Measurements from ENCODE around the gene PDCD6IP.

Gene PDCD6IP

DNA sequence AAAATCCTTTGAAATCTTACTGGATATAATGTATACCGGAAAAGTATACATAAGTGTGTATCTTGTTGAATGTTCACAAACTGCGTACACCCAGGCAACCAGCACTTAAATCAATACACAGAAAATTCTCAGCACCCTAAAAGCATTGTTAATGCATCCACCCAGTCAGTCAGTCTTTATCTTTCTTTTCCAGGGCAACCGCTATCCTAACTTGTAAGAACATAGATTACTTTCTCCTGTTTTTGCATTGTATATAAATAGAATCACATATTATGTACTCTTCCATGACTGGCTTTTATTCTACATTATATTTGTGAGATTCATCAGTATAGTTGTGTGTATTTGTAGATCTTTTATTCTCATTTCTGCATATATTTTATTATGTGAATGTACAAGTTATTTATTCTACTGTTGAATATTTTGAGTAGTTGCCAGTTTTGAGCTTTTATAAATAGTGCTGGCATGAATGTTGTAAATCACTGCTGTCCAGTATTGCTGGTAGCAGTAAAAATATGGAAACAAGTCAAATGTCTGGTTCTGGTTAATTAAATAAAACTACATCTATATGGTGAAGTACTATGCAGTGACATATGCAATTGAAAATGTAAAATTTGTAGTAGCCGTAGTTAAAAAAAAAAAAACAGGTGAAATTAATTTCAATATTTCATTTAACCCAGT, 62.1 kb downstream of the PDCD6IP start:
- no peak for DNase-seq
- peaks cover 57% of the 10 kb centered on the region for H3K36me3 Mint-ChIP-seq (ENCODE audit: low read depth)
- H3K4me1 Mint-ChIP-seq = no peaks in the 10 kb centered on the region
- TF ChIP-seq, protein P1, sequence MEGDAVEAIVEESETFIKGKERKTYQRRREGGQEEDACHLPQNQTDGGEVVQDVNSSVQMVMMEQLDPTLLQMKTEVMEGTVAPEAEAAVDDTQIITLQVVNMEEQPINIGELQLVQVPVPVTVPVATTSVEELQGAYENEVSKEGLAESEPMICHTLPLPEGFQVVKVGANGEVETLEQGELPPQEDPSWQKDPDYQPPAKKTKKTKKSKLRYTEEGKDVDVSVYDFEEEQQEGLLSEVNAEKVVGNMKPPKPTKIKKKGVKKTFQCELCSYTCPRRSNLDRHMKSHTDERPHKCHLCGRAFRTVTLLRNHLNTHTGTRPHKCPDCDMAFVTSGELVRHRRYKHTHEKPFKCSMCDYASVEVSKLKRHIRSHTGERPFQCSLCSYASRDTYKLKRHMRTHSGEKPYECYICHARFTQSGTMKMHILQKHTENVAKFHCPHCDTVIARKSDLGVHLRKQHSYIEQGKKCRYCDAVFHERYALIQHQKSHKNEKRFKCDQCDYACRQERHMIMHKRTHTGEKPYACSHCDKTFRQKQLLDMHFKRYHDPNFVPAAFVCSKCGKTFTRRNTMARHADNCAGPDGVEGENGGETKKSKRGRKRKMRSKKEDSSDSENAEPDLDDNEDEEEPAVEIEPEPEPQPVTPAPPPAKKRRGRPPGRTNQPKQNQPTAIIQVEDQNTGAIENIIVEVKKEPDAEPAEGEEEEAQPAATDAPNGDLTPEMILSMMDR (IDR thresholded peaks at IDR 0.05) = no peak
- H3K27ac Mint-ChIP-seq = peak overlapping the region; percentile 23
- no peaks in the 10 kb centered on the region for H3K9me3 Mint-ChIP-seq
- H3K27me3 Mint-ChIP-seq (ENCODE audit: low read depth, poor library complexity) = no peaks in the 10 kb centered on the region
- no peak overlapping the region for H3K4me3 Mint-ChIP-seq

DNA sequence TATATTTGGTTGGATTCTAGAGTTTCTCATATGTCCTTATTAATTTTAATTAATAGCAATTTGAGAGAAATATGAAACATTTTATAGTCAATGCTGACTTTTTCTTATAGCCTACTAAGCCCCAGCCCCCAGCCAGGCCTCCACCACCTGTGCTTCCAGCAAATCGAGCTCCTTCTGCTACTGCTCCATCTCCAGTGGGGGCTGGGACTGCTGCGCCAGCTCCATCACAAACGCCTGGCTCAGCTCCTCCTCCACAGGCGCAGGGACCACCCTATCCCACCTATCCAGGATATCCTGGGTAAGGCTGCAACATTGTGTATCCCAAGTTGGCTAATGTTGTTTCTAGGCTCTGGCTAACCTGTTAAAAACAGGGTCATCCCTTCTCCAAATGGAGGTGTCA, 66.7 kb downstream of the PDCD6IP start:
- Mint-ChIP-seq H3K27me3 (ENCODE audit: low read depth, poor library complexity) (no peaks in the 10 kb centered on the region), H3K4me1 (no peaks in the 10 kb centered on the region), H3K4me3 (no peak overlapping the region), H3K9me3 (no peaks in the 10 kb centered on the region), H3K36me3 (ENCODE audit: low read depth) (peaks cover 30% of the 10 kb centered on the region), H3K27ac (no peak overlapping the region)
- TF ChIP-seq, protein P1 (IDR thresholded peaks at IDR 0.05) = no peak
- DNase-seq = no peak

DNA sequence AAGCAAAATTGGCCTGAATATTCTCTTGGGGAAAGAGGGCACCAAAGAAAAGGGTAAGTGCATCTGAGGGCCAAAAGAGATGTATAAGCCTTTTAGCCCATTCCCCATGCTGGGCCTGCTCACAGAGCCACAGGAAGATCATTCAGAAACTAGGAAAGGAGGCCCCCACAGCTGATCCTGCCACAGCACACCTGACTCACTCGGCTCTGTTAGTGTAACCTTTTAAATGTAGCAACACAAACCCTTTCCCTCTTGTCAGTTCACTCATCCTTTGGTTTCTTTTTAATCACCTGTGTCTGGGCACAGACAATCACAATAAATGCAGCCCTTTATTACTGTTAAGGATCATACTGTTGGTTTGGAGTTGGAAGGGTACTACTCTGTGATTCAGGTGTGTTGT, 69.9 kb downstream of the PDCD6IP start:
- TF ChIP-seq, protein P1 (IDR thresholded peaks at IDR 0.05) = no peak
- peaks cover 5% of the 10 kb centered on the region for H3K9me3 Mint-ChIP-seq
- H3K27me3 Mint-ChIP-seq (ENCODE audit: low read depth, poor library complexity) = no peaks in the 10 kb centered on the region
- peak overlapping the region; percentile 83 for H3K27ac Mint-ChIP-seq
- DNase-seq = no peak
- no peaks in the 10 kb centered on the region for H3K4me1 Mint-ChIP-seq
- H3K36me3 Mint-ChIP-seq (ENCODE audit: low read depth) = peaks cover 20% of the 10 kb centered on the region
- H3K4me3 Mint-ChIP-seq = no peak overlapping the region

DNA sequence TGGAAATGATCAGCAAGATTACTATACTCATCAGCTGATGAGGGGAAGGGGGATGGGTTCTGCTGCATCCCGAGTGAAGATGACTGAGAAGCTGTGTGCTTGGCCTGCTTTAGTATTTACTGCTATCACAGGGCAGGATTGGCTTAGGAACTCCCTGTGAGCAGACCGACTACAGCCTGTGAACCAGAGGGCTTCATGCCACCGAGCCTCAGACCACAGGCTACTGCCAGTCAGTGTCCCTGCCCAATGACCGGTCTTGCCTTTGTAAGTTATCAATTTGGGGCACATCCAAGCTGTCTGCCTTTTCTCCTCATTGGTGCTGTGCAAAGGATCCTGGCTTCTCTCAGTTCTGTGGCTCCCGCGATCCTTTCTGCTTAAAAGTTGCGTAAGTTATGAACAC, 71.5 kb downstream of the PDCD6IP start:
- Mint-ChIP-seq H3K27me3 (ENCODE audit: low read depth, poor library complexity) (no peaks in the 10 kb centered on the region), H3K9me3 (peaks cover 12% of the 10 kb centered on the region), H3K27ac (no peak overlapping the region), H3K4me3 (no peak overlapping the region), H3K4me1 (no peaks in the 10 kb centered on the region), H3K36me3 (ENCODE audit: low read depth) (peaks cover 23% of the 10 kb centered on the region)
- no peak for DNase-seq
- TF ChIP-seq, protein P1 (IDR thresholded peaks at IDR 0.05) = no peak

DNA sequence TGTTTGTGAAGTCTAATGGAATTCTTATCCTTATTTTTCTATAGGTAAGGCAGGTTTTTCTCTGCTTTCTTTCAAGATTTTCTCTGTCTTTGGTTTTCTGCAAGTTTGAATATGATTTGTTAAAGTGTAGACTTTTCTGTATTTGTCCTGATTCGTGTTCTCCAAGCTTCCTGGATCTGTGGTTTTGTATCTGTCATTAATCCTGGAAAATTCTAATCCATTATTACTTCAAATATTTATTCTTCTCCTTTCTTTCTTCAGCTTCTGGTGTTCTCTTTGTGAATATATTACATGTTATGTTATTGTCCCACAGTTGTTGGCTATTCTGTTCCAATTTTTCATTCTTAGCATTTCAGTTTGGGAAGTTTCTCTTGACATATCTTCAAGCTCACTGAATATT, 76.4 kb downstream of the PDCD6IP start:
- no peak for DNase-seq
- H3K4me1 Mint-ChIP-seq = peaks cover 19% of the 10 kb centered on the region
- H3K9me3 Mint-ChIP-seq = peaks cover 25% of the 10 kb centered on the region
- H3K36me3 Mint-ChIP-seq (ENCODE audit: low read depth) = peaks cover 25% of the 10 kb centered on the region
- no peaks in the 10 kb centered on the region for H3K27me3 Mint-ChIP-seq (ENCODE audit: low read depth, poor library complexity)
- no peak overlapping the region for H3K27ac Mint-ChIP-seq
- TF ChIP-seq, protein P1 (IDR thresholded peaks at IDR 0.05) = no peak
- no peak overlapping the region for H3K4me3 Mint-ChIP-seq

DNA sequence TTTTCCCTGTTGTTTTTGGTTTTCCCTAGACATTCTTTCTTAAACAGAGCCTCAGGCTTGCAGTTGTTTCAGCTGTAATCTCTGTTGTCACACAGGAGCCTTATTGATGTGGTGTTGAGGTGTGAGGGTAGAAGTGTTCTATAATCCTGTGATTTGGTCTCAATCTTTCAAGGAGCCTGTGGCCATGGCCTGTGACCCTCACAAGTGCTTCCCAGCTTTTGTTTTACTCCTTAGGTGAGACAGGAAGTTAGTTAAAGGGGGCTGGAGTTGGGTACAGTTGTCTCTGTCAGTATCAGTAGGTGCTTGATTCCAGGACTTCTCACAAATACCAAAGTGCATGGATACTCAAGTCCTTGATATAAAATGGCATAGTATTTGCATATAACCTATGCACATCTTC, 77.2 kb downstream of the PDCD6IP start:
- Mint-ChIP-seq H3K4me3 (no peak overlapping the region), H3K4me1 (peaks cover 28% of the 10 kb centered on the region), H3K27me3 (ENCODE audit: low read depth, poor library complexity) (no peaks in the 10 kb centered on the region), H3K9me3 (peaks cover 25% of the 10 kb centered on the region), H3K36me3 (ENCODE audit: low read depth) (peaks cover 25% of the 10 kb centered on the region), H3K27ac (no peak overlapping the region)
- TF ChIP-seq, protein P1 (IDR thresholded peaks at IDR 0.05) = no peak
- no peak for DNase-seq

Measured in nephron progenitor cell (in vitro differentiated cells).